Measurements from ENCODE around the gene MCF2L2. TPM values are rescaled to one million over a fixed set of nuclear protein-coding genes. Genes with fewer than 3 reads are reported as not detected.

Gene MCF2L2
- total RNA-seq, 3 donors from 2014 or later, result 0.84 to 2.7 (median 1.1) TPM

- DNase-seq (no peak), ATAC-seq (no peak)
- TF ChIP-seq CTCF (IDR thresholded peaks at IDR 0.05), result no peak
- Histone ChIP-seq H3K36me3 (ENCODE audit: low read depth) (no peaks in the 10 kb centered on the region), H3K4me3 (no peak overlapping the region), H3K9me3 (no peaks in the 10 kb centered on the region), H3K4me1 (ENCODE audit: low read depth) (no peaks in the 10 kb centered on the region)
- intact Hi-C loops (cut with DNase I, micrococcal nuclease), result no loop called here
These were observed 207.6 kb downstream of the MCF2L2 start for GRCh38 chr3:183220828-183221227.

GRCh38 chr3:183218826-183219225 is 209.6 kb downstream of the MCF2L2 start:
- Histone ChIP-seq H3K9me3 (no peaks in the 10 kb centered on the region), H3K36me3 (ENCODE audit: low read depth) (no peaks in the 10 kb centered on the region), H3K4me1 (ENCODE audit: low read depth) (no peaks in the 10 kb centered on the region), H3K4me3 (no peak overlapping the region)
- intact Hi-C loops (cut with DNase I, micrococcal nuclease), result no loop called here
- no peak for DNase-seq
- no peak for TF ChIP-seq CTCF (IDR thresholded peaks at IDR 0.05)
- ATAC-seq, result no peak

GRCh38 chr3:183217548-183218332 is 210.7 kb downstream of the MCF2L2 start:
- ATAC-seq (no peak), DNase-seq (no peak)
- Histone ChIP-seq H3K4me3 (no peak overlapping the region), H3K4me1 (ENCODE audit: low read depth) (no peaks in the 10 kb centered on the region), H3K9me3 (no peaks in the 10 kb centered on the region), H3K36me3 (ENCODE audit: low read depth) (no peaks in the 10 kb centered on the region)
- intact Hi-C loops (cut with DNase I, micrococcal nuclease), result no loop called here
- no peak for TF ChIP-seq CTCF (IDR thresholded peaks at IDR 0.05)

- no peak for TF ChIP-seq CTCF (IDR thresholded peaks at IDR 0.05)
- H3K4me3 ChIP-seq, result no peak overlapping the region
- no peaks in the 10 kb centered on the region for H3K9me3 ChIP-seq
- DNase-seq, result no peak
- no peak for ATAC-seq
- intact Hi-C loops (cut with DNase I, micrococcal nuclease), result no loop called here
- no peaks in the 10 kb centered on the region for H3K36me3 ChIP-seq (ENCODE audit: low read depth)
- H3K4me1 ChIP-seq (ENCODE audit: low read depth), result no peaks in the 10 kb centered on the region
These were observed 212.7 kb downstream of the MCF2L2 start for GRCh38 chr3:183215591-183216202.

GRCh38 chr3:183214277-183214612 is 214.2 kb downstream of the MCF2L2 start:
- Histone ChIP-seq H3K4me3 (no peak overlapping the region), H3K9me3 (no peaks in the 10 kb centered on the region), H3K36me3 (ENCODE audit: low read depth) (no peaks in the 10 kb centered on the region), H3K4me1 (ENCODE audit: low read depth) (no peaks in the 10 kb centered on the region)
- ATAC-seq (no peak), DNase-seq (no peak)
- intact Hi-C loops (cut with DNase I, micrococcal nuclease), result no loop called here
- no peak for TF ChIP-seq CTCF (IDR thresholded peaks at IDR 0.05)
